Fibroblast of peridontal ligament (primary cell): ENCODE results near the gene PRSS22.

Source experiments
- DNase-seq: peaks from one replicate; pipeline ENCODE4 v3.0.0-alpha.2; 2010; ENCODE audit errors: extremely low read depth

PRSS22 gene, protein sequence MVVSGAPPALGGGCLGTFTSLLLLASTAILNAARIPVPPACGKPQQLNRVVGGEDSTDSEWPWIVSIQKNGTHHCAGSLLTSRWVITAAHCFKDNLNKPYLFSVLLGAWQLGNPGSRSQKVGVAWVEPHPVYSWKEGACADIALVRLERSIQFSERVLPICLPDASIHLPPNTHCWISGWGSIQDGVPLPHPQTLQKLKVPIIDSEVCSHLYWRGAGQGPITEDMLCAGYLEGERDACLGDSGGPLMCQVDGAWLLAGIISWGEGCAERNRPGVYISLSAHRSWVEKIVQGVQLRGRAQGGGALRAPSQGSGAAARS

DNA sequence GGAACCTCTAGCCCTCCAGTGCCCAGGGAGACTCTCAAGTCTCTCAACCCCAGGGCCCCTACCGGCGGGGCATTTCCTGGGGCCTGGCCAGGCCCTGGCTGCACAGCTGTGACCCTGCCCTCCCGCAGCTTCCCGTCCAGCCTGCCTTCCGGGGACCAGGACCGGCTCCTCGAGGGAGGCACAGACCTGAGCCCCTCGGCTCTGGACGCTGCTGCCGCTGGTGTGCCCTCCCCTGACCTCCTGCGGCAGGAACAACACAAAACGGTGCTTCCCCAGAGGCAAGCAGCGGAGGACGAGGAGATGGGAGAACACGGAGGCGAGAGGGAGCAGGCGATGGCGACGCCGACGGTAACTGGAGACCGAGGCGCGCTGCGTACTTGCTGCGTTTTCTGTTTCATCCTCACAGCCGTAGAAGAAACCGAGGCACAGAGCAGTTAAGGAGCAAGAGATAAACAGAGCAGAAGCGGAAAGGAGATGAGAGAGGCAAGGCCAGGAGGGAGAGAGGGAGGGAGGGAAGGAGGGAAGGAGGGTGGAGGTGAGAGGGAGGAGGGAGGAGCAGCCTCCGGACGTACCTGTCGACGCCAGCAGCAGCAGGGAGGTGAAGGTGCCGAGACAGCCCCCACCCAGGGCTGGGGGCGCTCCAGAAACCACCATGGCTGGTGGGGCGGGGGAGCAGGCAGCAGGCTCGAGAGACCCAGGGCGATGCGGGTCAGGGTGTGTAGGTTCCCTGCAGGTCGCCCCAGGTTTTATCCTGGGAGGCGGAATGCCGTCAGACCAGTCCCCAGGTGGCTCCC lies at the start of gene PRSS22:
PRSS22 (minus strand) TSS at position 720 of the 794 bp plus-strand sequence; CDS start at position 654, 66 bp downstream.
- DNase-seq = no peak

DNA sequence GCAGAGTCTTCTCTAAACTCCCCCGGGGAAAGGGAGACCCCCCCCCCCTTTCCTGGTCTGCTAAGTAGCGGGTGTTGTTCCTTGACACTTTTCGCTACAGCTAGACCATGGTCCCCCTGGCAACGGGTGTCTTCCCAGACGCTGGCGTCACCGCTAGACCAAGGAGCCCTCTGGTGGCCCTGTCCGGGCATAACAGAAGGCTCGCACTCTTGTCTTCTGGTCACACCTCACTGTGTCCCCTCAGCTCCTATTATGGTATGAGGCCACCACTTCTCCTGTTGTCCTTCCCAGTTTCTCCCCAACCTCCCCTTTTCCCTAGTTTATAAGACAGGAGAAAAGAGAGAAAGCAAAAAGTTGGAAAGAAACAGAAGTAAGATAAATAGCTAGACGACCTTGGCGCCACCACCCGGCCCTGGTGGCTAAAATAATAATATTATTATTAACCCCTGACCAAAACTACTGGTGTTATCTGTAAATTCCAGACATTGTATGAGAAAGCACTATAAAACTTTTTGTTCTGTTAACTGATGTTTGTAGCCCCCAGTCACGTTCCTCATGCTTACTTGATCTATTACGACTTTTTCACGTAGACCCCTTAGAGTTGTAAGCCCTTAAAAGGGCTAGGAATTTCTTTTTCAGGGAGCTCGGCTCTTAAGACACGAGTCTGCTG lies 49.2 kb upstream of the PRSS22 start:
- DNase-seq = peak; percentile 31

DNA sequence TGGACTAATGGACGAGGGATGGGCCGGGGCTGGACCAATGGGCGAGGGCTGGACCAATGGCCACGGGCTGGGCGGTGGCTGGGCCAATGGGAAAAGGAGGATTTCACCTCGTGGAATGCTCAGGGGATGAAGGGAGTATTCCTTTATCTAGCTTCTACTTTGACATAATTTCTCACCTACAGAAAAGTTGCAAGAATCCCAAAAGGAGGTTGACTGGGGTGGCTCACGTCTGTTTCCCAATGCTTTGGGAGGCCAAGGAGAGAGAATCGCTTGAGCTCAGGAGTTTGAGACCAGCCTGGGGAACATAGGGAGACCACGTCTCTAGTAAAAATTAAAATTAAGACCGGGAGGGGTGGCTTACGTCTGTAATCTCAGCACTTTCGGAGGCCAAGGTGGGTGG lies 48.0 kb upstream of the PRSS22 start:
- DNase-seq = no peak

DNA sequence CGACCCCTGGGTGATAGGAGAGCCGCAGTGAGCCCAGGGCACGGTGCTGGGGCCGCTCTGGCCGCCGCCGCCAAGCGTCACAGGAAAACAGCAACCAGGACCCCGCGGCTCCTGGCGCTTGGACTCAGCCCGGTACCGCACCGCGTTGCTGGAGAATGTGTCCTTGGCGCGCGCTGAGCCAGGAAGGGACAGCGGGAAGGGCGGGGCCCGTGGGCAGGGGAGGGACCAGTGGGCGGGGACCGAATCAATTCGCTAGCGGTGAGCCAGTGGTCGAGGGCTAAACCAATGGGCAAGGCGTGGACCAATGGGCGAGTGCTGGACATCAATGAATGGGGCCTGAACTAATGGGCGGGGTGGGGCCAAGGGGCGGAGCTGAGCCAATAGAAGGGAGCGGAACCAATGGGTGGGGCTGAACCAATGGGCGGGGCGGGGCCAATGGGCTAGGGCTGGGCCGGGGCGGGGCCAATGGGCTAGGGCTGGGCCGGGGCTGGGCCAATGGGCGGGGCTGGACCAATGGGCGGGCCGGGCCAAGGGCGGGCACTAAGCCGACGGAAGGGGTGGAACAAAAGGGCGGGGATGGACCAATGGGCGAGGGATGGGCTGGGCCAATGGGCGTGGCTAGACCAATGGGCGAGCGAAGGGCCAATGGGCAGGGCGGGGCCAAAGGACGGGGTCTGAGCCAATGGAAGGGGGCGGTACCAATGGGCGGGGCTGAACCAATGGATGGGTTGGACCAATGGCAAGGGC lies 47.4 kb upstream of the PRSS22 start:
- DNase-seq = peak; percentile 99

DNA sequence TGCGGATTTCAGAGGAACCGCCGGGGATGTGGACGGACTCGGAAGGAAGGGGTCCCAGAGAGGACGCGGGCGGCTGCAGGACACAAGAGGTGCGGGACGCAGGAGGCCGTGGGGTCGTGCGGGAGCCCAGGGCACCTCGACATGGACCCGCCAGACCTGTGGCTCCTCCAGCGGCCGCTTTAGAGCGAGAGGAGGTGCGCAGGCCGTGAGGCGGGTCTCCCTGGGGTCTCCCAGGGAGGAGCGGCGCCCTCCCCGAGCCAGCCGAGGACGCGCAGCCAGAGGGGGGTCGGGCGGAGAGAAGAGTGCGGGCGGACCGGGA lies 46.9 kb upstream of the PRSS22 start:
- DNase-seq = no peak

DNA sequence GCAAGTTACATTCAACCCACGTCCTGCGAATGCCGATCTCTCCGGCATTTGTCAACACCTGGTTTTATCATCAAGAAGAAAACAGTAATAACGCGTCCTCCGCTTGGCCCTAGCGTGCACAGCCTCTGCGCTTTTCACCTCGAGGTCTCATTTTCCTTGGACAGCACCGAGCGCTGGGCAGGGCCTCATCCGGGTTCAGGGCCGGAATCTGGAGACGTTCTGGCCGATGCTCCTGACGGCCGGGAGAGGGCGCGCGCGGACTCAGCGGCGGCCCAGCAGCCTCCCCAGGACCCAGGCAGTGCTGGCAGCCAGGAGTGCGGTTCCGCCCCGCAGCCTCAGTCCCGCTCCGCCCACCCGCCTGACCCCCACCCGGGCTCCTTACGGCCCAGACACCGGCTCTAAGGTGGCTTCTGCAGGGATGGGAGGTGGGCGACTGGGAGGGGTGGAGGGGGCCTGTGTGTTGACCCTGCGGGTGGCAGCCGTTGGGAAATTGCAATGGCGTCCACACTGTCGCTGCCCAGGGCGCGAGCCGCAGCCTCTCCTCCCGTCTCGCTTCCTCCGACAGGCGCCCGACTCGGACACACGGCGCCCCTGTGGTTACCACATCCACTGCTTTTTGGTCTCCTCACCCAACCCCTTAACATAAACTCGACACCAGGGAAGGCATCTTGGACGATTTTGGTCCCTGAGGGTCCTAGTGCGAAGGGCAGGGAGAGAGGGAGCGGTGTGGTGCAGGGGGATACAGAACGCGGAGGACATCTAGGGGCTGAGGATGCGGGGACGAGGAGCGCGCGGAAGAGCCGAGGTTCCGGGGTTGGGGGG lies 46.3 kb upstream of the PRSS22 start:
- DNase-seq = peak; percentile 79

DNA sequence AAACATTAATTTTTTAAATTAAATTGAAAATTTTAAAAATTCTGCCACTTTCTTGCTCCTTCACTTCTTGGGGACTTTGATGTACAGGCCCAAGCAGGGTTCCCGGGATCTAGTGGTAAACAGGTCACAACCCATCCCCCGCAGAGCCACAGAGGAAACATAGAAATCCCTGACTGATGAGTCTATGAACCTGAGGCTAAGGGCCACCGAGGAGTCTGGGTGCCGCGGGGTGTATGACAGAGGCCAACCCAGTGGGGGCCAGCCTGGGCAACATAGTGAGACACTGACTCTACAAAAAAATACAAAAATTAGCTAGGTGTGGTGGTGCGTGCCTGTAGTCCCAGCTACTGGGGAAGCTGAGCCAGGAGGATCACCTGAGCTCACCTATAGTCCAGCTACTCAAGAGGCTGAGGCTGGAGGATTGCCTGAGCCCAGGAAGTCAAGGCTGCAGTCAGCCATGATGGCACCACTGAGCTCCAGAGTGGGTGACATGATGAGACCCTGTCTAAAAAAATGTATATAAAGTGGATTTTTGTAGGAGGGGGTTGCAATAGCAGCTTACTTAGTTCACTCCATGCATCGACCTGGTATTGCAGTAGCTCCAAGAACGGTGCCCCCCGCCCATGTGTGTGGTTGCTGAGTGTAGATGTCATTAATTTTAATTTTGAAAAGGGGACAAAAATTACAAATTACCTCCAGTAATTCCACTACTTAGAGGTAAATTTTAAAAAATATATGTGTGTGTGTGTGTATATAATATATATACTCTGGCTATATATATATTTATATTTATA lies 44.6 kb upstream of the PRSS22 start:
- DNase-seq = no peak

DNA sequence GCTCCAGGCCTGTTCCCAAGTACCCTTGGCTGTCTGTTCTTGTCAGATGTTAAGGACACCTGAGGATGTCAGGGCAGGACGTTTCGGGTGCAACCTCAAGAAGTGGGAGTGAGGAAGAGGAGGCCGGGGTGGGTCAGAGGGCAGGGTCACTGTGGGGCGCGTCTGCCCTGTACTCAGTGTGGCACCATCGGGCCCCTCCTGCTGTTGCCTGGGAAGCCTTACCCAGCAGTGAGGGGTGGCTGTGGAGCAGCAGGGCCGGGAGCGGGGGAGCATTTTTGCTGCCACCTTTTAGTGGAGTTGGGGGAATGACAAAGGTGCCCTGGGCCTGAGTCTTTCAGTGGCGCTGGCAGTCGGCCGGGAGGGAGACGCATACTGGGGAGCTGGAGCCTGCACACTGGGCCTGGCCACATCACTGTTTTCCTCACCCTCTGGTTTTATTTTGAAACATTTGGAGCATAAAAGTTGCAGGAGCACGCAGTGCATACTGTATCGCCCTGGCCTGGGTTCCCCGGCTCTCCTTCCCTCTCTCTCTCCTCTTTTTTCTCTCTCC lies 42.6 kb upstream of the PRSS22 start:
- no peak for DNase-seq

DNA sequence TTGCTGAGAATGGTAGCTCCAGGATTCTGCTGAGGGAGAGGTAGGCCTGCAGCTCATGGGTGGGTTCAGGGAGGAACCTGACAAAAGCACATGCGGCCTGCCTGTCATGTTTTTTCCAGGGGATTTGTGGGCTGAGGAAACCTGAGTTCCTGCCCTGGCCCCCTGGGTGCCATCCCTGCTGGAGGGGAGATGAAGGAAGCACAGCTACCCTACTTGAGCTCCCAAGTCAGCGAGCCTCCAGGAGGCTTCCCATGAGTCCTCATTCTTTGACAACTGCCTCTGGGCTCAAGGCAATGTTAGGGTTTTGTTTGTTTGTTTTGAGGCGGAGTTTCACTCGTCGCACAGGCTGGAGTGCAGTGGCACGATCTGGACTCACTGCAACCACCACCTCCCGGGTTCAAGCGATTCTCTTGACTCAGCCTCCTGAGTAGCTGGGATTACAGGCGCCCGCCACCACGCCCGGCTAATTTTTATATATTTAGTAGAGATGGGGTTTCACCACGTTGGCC lies 41.6 kb upstream of the PRSS22 start:
- DNase-seq = no peak

DNA sequence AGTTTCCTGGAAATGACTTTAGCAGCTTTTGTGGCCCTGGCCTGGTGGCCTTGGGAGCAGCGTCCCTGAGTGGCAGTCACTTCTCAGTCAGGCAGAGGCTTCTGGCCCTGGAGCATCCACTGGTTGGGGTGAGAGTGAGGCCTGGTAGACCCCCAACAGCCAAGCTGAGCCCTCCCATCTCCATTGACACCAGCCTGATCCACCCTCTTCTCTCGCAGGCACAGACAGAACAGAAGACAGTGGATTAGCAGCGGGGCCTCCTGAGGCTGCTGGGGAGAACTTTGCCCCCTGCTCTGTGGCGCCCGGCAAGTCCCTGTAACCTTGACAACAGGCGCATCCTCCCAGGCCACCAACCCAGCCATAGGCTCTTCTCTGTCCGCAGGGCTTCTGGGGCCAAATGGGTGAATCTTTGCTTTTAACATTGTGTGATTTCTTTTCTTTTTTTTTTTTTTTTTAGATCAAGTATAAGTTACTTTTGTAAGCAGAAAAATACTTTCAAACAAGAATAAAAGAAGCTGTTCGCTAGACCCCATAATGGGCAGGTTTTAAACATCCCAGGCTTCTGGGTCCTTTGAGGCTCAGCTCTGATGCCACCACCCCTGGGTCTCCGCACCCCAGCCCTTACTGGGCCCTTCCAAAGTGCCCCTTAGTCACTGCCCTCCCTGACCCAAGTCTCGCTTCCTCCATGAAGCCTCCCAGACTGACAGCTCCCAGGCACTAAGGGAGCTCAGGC lies 41.0 kb upstream of the PRSS22 start:
- DNase-seq = no peak

DNA sequence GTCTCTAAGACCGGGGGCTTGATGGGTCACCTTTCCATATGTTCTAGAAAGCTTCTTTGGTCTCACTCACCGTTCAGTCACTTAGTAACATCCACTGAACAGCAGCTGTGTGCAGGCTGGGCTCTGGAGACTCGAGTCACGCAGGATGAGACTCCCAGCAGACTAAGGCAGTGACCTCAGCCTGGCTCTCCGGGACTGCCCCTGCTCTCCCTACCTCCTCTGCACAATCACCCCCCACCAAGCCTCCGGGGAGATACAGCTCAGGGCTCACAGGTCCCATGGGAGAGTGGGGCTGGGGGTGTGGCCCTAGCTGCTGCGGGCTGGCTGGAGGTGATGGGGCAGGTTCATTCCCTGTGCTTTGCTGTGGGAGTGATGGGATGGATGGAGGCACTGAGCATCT lies 39.1 kb upstream of the PRSS22 start:
- no peak for DNase-seq

DNA sequence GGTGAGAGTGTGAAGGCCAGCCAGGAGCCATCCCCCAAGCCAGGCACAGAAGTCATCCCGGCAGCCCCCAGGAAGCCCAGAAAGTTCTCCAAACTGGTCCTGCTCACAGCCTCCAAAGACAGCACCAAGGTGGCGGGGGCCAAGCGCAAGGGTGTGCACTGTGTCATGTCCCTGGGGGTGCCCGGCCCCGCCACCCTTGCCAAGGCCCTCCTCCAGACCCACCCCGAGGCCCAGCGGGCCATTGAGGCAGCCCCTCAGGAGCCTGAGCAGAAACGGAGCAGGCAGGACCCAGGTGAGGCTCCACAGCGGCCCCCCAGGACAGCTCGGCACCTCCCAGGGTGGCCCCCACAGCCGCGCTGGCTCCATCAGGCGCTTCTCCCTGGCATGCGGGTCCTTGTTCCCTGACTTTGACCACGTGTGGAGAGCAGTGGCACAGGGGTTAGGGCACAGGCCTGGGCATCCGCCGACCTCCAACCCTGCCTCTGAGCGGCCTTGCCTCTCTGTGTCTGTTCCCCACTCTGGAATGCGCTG lies 38.6 kb upstream of the PRSS22 start:
- no peak for DNase-seq

DNA sequence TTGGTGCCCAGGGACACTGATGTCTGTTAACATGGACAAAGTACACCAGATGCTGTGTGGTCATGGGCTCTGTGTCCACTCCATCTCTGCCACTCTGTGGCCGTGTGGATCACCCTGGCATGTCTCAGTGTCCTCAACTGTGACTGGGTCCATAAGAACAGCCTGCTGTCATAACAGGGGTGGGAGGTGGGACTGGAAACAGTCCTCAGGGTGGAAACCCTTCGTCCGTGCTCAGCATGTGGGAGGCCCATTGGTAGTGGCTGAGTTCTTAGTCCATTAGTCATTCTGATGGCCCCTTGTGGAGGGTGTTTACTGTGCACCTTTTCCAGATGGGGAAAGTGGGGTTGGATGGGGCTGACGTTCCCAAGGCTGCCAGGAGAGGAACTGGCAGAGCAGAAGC lies 37.8 kb upstream of the PRSS22 start:
- DNase-seq = no peak

DNA sequence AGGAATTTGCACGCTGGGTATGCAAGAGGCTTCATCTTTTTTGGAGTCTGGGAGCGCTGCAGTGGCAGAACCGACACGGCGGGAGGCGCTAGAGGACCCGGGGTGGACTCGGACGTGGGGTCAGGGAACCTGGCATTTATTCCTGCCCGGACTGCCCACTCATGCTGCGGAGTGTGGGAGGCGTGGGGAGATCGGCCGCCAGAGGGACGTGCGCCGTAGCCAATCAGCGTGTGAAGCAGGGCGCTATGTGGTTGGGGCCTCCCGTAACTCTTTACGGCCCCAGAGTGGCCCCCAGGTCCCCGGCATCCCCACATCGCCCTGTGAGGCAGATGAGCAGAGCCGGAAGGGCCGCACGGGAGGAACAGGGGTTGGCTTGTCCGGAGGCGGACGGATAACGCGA lies 36.3 kb upstream of the PRSS22 start:
- DNase-seq = no peak

DNA sequence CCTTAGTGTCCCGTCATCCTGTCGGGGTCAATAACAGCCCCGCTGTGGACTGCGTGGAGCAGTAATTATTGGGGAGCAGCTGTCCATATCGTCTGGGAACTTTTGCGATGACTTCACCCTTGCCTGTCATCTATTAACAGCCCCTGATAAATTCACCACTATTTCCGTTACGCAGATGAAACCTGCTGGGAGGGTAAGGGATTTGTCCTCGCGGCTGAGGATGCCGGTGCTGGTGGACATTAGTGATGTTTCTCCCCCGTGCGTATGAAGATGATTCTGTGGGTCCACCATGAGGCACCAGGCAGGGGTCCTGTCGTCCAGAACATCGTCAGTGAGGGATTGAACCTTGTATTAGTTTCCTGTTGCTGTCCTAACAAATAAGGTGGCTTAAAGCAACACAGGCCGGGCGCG lies 26.1 kb upstream of the PRSS22 start:
- DNase-seq = no peak

DNA sequence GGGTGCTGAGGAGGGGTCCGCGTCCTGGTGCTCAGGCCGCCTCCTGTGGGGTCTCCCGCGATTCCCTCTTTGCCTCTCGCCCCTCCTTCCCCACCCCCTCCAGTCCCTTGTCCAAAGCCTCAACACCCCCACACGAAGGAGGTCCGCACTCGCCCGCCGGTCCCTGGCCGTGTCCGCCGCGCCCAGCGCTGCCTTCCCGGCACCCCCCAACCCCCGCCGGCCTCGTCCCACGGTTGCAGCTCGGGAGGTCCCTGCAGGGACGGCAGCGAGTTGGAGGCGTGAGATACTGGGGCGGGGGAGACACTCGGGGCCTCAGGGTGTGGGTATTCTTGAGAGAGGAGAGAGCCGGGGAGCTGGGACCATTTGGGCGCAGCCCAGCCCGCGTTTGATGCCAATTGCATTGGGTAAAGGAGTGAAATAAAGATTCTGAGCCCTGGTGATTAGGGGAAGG lies 25.5 kb upstream of the PRSS22 start:
- no peak for DNase-seq

DNA sequence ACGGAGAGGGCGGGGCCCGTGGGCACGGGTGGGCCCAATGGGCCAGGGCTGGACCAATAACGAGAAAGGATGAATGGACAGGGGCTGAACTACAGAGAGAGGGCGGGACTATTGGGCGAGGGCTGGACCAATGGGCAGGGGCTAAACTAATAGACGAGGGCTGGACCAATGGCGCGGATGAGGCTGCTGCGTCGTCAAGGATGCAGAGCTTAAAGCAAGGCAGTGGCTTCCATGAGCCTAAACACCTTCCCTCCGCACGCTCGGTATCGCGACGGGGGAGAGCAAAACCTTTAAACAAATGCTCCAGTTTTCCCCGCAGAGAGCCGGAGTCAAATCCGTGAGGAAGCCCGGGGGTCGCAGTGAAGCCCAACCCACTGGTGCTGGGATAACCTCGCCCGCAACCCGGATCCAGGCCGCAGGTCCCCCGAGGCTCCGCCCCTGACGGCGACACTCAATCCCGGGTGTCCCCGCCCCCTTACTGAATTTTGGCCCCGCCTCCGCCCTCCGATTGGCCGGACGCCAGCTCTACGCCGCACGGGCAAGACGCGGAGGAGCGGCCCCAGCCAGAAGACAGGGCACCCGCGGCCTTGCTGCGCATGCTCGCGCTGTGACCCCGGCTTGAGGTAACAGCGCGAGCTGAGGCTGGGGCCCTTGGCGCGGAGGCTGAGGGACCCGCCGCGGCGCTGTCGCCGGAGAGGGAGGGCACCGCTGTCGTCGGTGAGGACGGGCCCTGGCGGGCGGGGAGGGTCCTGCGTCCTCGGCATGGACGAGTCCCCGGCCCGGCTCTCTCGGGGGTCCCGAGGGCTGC lies 24.9 kb upstream of the PRSS22 start, which contains the start of gene FLYWCH2:
FLYWCH2 (plus strand) TSS at position 566 of the 808 bp plus-strand sequence. CDS start 13,235 bp downstream, outside the sequence.
- DNase-seq = peak; percentile 99
